ENCODE measurements around the gene PADI1. TPM values are rescaled to one million over a fixed set of nuclear protein-coding genes. Genes with fewer than 3 reads are reported as not detected.

Gene PADI1, protein sequence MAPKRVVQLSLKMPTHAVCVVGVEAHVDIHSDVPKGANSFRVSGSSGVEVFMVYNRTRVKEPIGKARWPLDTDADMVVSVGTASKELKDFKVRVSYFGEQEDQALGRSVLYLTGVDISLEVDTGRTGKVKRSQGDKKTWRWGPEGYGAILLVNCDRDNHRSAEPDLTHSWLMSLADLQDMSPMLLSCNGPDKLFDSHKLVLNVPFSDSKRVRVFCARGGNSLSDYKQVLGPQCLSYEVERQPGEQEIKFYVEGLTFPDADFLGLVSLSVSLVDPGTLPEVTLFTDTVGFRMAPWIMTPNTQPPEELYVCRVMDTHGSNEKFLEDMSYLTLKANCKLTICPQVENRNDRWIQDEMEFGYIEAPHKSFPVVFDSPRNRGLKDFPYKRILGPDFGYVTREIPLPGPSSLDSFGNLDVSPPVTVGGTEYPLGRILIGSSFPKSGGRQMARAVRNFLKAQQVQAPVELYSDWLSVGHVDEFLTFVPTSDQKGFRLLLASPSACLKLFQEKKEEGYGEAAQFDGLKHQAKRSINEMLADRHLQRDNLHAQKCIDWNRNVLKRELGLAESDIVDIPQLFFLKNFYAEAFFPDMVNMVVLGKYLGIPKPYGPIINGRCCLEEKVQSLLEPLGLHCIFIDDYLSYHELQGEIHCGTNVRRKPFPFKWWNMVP
- total RNA-seq: under 0.01 and 0.29 TPM in 2 replicates

DNA sequence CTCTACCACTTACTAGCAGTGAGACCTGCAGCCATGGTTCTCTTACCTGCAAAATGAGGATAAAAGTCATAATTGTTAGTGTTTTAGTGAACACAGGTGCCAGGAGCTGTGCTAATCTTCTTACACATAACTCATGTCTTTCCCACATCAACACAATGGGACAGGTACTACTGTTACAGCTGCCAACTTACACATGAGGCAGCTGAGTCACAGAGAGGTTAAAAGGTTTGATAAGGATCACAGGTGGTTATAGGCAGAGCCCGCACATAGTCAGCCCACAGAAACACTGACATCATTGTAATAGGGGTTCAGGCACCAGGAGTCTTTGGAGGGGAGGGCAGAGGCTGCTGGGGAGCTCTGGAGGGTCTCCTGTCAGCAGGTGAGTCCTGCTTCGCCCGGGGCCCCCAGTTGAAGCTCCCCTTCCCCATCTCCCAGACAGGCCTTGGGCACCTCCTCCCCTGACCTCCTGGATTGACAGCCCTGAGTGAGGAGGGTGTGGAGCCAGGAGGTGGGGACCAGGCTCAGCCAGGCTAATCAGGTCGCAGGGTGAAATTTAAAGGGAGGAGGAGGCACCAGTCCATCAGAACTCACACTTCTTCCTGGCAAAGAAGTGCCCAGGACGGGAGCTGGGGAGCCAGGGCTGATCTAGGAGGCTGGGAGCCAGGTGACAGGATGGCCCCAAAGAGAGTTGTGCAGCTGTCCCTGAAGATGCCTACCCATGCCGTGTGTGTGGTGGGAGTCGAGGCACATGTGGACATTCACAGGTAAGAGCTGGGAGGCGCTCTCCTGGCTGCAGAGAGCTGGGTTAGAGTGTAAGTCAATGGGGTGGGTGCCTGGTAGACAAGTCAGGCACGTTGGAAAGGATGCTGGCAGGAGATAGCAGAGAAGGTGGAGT, at the start of gene PADI1:
TSS of gene PADI1 (plus strand) at position 583 of the 895 bp plus-strand sequence. CDS start at position 673, 90 bp downstream.

DNA sequence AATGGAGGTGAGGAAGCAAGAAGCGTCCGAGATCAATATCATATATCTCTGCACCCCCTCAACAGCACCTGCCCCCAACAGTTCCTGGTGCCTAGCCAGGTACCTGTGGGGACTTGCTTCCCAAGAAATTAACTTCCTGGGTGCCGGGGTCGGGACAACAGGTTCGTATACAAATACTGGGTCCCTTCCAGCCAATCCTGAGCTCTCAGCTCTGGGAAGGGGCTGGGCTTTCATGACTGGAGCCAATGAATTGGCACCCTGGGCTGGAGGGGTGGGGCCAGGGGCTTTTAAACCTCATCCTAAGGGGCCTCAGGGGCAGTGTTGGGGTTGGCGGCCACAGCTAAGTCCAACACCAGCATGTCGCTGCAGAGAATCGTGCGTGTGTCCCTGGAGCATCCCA, 43.9 kb downstream of the PADI1 start, which contains the start of gene PADI3:
TSS of gene PADI3 (plus strand) at position 318 of the 400 bp plus-strand sequence. CDS start at position 358, 40 bp downstream.

Small RNA genes within 50 kb of the gene (small RNA-seq; reads per million reads assigned to genes)
- gene MIR3972 (ENCODE audit: low replicate concordance): not detected

Other genes starting within 250 kb of the PADI1 start
- 11.4 and 63.1 TPM in 2 replicates for gene MFAP2, start 224.5 kb upstream of the PADI1 start, total RNA-seq
- gene ATP13A2, start 193.2 kb upstream of the PADI1 start, total RNA-seq: 44.4 and 91.5 TPM in 2 replicates
- gene SDHB, start 151.1 kb upstream of the PADI1 start, total RNA-seq: 100 and 106 TPM in 2 replicates
- gene PADI2, start 85.7 kb upstream of the PADI1 start, total RNA-seq: 0.29 TPM in 1 of 2 replicates, not detected in the other
- under 0.01 and 0.14 TPM in 2 replicates for gene PADI3, start 44.0 kb downstream of the PADI1 start, total RNA-seq
- gene PADI4, start 103.1 kb downstream of the PADI1 start, total RNA-seq: not detected in 2 replicates
- gene PADI6, start 167.1 kb downstream of the PADI1 start, total RNA-seq: not detected in 2 replicates
- 47.7 and 125 TPM in 2 replicates for gene RCC2, start 234.5 kb downstream of the PADI1 start, total RNA-seq